BJ (cell line): ENCODE data around the gene ZNF639. TPM values are rescaled to one million over a fixed set of nuclear protein-coding genes. Genes with fewer than 3 reads are reported as not detected.

Experiments used
- CTCF ChIA-PET: fragments of 350-600 bp; formaldehyde crosslinking; extraction: SDS; loops from one replicate; lab custom pipeline; 2021; ENCODE audit warnings: antibody characterized with exemption, inconsistent platforms; lab: Yijun Ruan, JAX
- POLR2A ChIA-PET: fragments of 300-600 bp; sonication (Branson Sonifier 250); formaldehyde crosslinking; extraction: SDS; loops from one replicate; lab custom pipeline; 2021; ENCODE audit warnings: antibody characterized with exemption; lab: Charles Lee
- DNase-seq: peaks from one replicate; pipeline ENCODE4 v3.0.0-alpha.2; 2011; ENCODE audit warnings: low read depth
- H3K27me3 ChIP-seq: 2 replicates; pipeline ENCODE4 v1.6.0; 2011; ENCODE audit warnings: low read length; ENCODE audit not compliant: control insufficient read depth, insufficient read depth
- H3K36me3 ChIP-seq: 2 replicates; pipeline ENCODE4 v1.5.1; 2011; ENCODE audit warnings: low read length; ENCODE audit not compliant: control insufficient read depth, insufficient read depth
- H3K4me3 ChIP-seq: 2 replicates; pipeline ENCODE4 v1.5.1; 2011; ENCODE audit warnings: low read depth, mild to moderate bottlenecking, control low read depth, low read length
- polyA plus RNA-seq: library from polyadenylated mRNA; depleted of rRNA; stranded (reverse); fragments of >200 nt; gene quantifications from 2 replicates; pipeline ENCODE4 v1.2.3, GENCODE V29; 2011
- TF ChIP-seq, protein P1 (sequence below): IDR thresholded peaks from 2 replicates; pipeline ENCODE4 v1.5.1; 2011; ENCODE audit warnings: low read depth, mild to moderate bottlenecking, control low read depth, inconsistent platforms, low read length, moderate library complexity; ENCODE audit not compliant: insufficient read depth

ZNF639 gene
- polyA plus RNA-seq, 1 experiment = 9.6 TPM

GRCh38 chr3:179347345-179348194 is 24.7 kb downstream of the ZNF639 start, which contains the start of gene MFN1:
MFN1 (plus strand) TSS chr3:179347709; CDS start chr3:179348852, 1,143 bp downstream.
- no peaks in the 10 kb centered on the region for H3K27me3 ChIP-seq
- ChIA-PET POLR2A (no interaction called here), CTCF (interaction anchor here (1.3 to 2.0 kb wide), 2 partner anchors 14 to 26 kb away, joined by 3 to 4 read pairs; no protein-coding TSS in a partner anchor)
- H3K36me3 ChIP-seq = peaks cover 3% of the 10 kb centered on the region; the same call in 1 of the 2 replicates
- DNase-seq = peak; percentile 87
- peak within 1 kb of the TSS; percentile 85 for H3K4me3 ChIP-seq
- TF ChIP-seq, protein P1, sequence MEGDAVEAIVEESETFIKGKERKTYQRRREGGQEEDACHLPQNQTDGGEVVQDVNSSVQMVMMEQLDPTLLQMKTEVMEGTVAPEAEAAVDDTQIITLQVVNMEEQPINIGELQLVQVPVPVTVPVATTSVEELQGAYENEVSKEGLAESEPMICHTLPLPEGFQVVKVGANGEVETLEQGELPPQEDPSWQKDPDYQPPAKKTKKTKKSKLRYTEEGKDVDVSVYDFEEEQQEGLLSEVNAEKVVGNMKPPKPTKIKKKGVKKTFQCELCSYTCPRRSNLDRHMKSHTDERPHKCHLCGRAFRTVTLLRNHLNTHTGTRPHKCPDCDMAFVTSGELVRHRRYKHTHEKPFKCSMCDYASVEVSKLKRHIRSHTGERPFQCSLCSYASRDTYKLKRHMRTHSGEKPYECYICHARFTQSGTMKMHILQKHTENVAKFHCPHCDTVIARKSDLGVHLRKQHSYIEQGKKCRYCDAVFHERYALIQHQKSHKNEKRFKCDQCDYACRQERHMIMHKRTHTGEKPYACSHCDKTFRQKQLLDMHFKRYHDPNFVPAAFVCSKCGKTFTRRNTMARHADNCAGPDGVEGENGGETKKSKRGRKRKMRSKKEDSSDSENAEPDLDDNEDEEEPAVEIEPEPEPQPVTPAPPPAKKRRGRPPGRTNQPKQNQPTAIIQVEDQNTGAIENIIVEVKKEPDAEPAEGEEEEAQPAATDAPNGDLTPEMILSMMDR = no peak

DNA sequence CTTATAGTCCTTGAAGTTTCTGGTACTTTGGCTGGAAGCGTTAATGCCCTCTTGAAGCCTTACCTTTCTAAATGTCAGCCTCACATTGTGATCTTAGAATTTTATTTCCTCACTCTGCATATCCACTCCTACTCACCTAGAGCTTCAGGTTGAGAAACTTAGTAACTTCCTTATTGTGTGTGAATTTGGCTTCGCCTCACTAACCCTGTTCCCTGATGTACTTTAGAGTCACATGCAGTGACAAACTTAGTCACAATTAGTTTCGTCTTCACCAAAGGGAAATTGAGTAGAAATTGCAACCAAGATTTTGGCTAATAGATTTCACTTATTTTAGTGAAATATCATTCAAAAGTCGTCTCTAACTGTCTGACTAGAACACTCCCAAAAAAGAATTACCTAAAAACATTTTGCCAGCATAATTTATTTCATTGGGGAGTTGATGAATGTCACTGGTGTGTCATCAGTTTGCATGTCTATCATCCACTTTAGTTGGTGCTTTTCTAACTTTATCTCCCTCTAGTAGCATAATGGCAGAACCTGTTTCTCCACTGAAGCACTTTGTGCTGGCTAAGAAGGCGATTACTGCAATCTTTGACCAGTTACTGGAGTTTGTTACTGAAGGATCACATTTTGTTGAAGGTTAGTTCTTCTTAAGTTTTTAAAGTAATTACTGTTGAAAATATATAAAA is 25.6 kb downstream of the ZNF639 start:
- ChIA-PET POLR2A (no interaction called here), CTCF (interaction anchor here (2.0 kb wide), 1 partner anchor 27 kb away, joined by 4 read pairs; no protein-coding TSS in a partner anchor)
- Histone ChIP-seq H3K36me3 (peaks cover 3% of the 10 kb centered on the region; the same call in 1 of the 2 replicates), H3K4me3 (peak overlapping the region; percentile 85), H3K27me3 (no peaks in the 10 kb centered on the region)
- TF ChIP-seq, protein P1 = no peak
- DNase-seq = no peak

DNA sequence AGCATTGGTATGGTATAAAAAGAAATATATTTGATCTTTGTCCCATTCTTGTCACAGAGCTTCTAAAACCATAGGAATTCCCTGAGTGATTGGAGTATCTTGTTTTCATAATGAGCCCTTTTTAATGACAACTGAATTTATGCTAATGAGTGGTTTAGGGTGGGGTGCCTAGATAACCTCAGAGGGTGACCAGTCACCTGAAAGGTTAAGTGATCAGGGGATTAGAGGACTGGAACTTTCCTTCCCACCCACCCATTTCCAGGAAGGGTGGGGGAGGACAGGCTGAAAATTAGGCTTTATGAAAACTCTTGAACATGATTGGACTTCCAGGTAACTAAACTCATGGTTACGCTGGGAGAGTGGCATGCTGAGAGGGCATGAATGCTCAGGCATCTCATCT is 33.2 kb downstream of the ZNF639 start:
- TF ChIP-seq, protein P1 = no peak
- no peak for DNase-seq
- peaks cover 11% of the 10 kb centered on the region; the same call in 1 of the 2 replicates for H3K36me3 ChIP-seq
- H3K4me3 ChIP-seq = no peak overlapping the region
- POLR2A ChIA-PET = no interaction called here
- CTCF ChIA-PET = no interaction called here
- H3K27me3 ChIP-seq = no peaks in the 10 kb centered on the region

DNA sequence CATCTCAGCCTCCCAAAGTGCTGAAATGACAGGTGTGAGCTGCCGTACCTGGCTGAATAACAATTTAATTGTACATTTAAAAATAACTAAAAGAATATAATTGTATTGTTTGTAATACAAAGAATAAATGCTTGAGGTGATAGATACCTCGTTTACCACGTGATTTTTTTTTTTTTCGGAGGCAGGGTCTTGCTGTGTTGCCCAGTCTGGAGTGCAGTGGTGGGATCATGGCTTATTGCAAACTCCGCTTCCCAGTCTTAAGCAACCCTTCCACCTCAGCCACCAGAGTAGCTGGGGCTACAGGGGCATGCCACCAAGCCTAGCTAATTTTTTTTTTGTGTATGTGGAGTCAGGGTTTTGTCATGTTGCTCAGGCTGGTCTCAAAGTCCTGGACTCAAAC is 40.5 kb downstream of the ZNF639 start:
- H3K27me3 ChIP-seq = no peaks in the 10 kb centered on the region
- H3K4me3 ChIP-seq = no peak overlapping the region
- TF ChIP-seq, protein P1 = no peak
- ChIA-PET CTCF (interaction anchor here (0.9 kb wide), 1 partner anchor 24 kb away, joined by 3 read pairs; no protein-coding TSS in a partner anchor), POLR2A (no interaction called here)
- no peak for DNase-seq
- H3K36me3 ChIP-seq = peaks cover 6% of the 10 kb centered on the region

DNA sequence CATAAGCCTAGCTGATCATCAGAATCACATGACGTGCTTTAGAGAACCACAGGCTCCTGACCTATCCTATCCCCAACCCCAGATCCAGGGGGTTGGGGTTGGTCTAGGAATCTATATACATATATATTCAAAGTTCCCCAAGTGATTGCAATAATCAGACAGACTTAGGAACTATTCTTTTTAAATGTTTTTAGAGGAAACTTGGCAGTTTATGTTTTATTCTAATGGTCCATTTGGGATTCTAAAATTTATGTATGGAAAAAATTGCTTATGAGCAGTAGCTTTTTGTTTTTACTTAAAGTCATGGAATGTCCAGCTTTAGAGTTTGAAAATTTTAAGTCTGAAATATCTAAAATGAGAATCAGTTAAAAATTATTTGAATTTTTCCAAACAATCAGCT is 46.8 kb downstream of the ZNF639 start:
- no peak for DNase-seq
- TF ChIP-seq, protein P1 = no peak
- no peaks in the 10 kb centered on the region for H3K27me3 ChIP-seq
- no peak overlapping the region for H3K4me3 ChIP-seq
- H3K36me3 ChIP-seq = peaks cover 3% of the 10 kb centered on the region
- ChIA-PET POLR2A (no interaction called here), CTCF (no interaction called here)
